Measurements from ENCODE around the gene SORCS2.

Gene SORCS2

DNA sequence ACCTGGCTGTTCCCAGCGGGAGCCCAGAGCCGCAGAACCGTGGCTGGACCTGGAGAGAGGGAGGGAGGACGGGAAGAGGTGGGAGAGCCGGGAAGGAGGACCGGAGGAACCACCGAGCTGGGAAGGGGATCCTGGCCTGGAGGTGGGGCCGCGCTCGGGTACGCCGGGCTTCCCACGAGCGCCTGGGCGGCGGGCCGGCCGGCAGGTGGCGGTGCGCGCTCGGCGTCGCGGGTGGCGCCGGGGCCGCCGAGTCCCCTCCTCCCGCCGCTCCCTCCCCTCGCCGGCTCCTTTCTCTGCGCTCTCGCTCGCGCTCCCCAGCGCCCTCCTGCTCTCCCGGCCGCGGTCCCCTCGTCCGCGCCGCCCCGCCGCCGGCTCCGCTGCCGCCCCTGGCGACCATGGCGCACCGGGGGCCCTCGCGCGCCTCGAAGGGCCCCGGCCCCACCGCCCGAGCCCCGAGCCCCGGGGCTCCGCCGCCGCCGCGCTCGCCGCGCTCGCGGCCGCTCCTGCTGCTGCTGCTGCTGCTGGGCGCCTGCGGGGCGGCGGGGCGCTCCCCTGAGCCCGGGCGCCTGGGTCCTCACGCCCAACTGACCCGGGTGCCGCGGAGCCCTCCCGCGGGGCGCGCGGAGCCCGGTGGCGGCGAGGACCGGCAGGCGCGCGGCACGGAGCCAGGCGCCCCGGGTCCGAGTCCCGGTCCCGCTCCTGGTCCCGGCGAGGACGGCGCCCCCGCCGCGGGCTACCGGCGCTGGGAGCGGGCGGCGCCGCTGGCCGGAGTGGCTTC, at the start of gene SORCS2:
TSS of gene SORCS2 (plus strand) at position 287 of the 778 bp plus-strand sequence.
- peak; percentile 72 for DNase-seq

GRCh38 chr4:7144374-7145290, 47.7 kb upstream of the SORCS2 start:
- peak; percentile 30 for DNase-seq

GRCh38 chr4:7145291-7145934, 46.9 kb upstream of the SORCS2 start:
- no peak for DNase-seq

- no peak for DNase-seq
Observed at GRCh38 chr4:7146059-7146785, 46.1 kb upstream of the SORCS2 start.

- DNase-seq = no peak
Observed at GRCh38 chr4:7146786-7147115, 45.6 kb upstream of the SORCS2 start.

- no peak for DNase-seq
Observed at GRCh38 chr4:7147261-7147660, 45.1 kb upstream of the SORCS2 start.

DNA sequence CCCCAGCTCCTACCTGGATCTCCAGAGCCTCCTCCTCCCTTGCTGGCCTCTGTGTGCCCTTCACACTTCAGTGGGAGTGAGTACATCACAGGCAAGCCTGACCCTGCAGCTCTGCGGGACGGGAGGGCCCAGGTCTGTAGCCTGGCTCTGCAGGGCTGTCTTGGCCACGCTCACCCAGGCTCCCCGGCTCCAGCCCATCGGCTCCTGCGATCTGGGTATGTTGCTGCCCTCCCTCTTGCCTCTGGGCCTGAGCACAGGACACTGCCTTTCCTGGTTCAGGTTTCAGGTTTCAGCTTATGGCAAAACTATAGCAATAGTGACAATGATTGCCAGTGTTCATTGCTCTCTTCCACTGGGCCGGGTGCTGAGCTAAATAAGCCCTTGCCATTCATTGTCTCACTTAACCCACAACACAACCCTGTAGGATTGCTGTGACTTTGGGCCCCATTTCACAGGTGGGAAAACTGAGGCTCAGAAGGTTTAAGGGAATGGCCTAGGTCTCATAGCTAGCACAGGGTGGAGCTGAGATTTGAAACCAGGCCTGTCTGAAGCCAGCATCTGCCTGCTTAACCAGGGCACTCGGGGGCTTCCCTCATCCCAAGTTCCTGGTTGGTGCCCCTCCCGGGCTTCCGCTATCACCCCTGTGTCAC, 44.6 kb upstream of the SORCS2 start:
- DNase-seq = no peak

GRCh38 chr4:7148337-7148736, 44.0 kb upstream of the SORCS2 start:
- no peak for DNase-seq

DNA sequence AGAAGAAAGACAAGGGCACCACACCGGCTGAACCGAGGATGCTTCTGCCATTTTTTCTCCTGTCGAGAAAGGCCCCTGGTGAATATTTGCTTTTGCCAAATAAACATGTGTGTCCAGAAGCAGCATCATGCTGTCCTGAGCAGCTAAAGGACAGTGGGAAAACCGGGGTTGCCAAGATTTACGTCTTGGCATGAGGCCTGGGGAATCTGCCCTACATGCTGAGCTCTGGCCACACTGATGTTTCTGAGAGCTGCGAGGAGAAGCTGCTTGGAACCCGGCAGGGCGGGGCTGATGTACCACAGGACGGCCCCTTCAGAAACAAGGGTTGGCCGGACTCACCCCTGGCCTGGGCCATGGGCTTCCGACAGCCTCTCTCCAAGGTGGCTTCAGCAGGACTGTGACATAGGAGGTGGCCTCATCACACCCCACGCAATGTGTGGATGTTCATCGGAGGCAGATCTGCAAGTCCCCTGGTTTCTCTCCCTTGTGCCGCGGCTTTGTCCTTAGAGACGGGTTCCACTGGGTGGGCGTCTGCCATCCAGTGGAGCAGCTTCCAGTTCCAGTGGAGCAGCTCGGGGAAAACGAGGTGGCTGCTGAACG, 42.2 kb upstream of the SORCS2 start:
- DNase-seq = no peak

GRCh38 chr4:7151668-7152227, 40.6 kb upstream of the SORCS2 start:
- no peak for DNase-seq

GRCh38 chr4:7153711-7154110, 38.6 kb upstream of the SORCS2 start:
- no peak for DNase-seq

GRCh38 chr4:7154351-7154981, 37.9 kb upstream of the SORCS2 start:
- DNase-seq = no peak

- peak; percentile 74 for DNase-seq
Observed at GRCh38 chr4:7155590-7156071, 36.7 kb upstream of the SORCS2 start.

DNA sequence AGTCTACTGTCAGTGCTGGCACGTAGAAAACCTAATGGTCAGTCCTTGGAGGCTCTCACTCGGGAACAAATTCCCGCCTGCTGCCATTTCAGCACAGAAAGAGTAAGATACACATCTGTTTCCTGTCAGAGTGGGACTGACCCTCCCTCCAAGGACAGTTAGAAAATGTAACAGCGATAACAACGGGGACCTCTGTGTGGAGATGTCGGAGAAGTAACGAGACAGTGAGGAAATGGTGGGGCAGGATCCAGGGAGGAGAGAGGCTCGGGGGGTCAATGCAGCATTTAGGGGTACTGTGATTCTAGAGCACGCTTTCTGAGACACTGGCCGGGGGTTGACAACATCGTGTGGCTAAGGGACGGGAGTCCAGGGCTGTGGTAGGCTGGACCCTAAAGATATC, 36.0 kb upstream of the SORCS2 start:
- DNase-seq = no peak

DNA sequence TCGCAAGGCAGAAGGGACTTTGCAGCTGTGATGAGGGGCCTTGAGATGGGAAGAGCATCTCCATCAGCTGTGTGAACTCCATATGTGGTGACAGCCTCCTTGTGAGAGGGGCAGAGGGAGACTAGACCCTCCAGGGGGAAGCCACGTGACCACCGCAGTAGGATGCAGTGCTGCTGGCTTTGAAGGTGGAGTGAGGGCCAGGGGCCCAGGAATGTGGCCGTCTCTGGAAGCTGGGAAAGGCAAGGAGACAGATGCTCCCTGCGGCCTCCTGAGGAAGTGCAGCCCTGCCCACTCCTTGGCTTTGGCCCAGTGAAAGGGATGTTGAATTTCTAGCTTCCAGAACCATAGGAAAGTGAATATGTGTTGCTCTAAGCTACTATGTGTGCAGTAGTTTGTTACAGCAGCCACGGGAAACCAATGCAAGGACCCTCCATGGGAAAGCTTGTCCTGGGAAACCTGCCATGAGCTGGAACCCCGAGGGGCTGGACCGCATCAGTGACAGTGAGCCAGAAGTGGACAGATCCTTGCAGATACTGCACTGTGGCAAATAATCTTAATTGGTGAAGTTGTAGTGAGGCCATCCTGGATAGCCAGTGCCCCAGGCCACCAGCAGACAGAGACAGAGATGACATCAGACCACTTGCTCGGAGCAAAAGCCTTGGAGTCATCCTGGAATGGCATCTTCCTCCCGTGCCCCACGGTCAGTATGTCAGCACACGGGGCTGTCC, 35.4 kb upstream of the SORCS2 start:
- DNase-seq = peak; percentile 44

DNA sequence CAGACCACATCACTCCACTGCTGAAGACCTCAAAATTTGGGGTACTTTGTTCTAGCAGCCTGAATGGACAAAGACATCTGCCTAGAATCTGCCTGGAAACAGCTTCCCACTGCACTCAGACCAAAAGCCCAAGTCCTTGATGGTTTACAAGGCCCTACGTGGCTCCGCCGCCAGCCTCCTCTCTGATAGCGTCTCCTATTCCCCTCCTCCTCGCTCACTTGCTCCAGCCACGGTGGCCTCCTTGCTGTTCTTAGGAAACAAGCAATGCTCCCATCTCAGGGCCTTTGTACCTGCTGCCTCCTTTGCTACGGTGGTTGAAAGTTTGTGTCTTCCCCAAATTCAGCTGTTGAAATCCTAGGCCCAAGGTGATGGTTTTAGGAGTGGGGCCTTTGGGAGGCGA, 34.7 kb upstream of the SORCS2 start:
- no peak for DNase-seq

DNA sequence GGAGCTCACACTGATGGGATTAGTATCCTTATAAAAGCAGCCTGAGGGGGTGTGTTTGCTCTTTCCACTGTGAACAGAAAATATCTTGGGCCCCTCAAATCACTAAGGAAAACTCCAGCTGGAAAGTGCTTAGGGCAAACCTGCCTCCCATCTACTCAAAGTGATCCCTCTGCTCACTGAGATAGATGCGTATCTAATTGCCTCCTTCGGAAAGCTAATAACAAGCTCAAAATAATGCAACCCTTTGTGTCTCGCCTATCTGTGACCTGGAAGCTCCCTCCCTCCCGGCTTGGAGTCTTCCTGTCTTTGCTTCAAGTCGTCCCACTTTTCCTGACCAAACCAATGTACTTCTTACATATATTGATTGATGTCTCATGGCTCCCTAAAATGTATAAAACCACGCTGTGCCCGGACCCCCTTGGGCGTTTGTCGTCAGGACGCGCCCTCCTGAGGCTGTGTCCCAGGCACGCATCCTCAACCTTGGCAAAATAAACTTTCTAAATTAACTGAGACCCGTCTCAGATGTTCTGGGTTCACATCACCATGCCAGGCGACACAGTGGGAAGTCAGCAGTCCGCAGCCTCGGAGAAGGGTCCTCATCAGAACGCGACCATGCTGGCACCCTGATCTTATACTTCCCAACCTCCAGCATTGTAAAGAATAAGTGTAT, 34.1 kb upstream of the SORCS2 start:
- no peak for DNase-seq

DNA sequence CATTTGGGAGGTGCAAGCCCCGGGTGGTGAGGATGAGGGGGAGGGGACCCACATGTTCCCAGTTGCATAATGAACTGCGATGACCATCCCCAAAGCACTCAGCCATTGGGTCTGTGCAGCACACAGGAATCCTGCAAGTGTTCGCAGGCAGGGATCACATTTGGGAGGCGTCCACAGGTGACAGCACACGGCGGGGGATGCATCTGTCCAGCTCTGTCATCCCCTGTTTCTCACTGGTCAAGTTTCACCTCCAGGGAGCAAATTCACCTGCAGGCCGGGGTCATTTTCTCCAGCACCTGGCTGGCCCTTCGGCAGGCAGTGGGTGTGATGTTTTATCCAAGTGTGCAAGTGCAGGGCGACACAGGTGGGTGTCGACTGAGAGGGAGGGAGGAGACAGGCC, 33.3 kb upstream of the SORCS2 start:
- no peak for DNase-seq

DNA sequence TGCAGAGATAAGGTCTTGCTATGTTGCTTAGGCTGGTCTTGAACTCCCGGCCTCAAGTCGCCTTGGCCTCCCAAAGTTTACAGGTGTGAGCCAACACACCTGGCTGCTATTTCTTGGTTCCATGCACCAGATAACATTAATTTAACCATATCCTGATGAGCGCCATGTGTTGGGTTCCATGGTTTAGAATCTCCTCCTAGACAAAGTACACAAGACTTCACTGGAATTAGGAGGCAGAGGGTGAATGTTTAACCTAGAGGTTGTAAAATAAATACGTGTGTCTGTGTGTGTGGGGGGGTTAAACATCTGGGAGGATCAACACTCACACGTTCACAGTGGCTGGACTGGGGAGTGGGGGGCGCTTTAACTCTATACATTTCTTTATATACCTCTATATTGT, 32.4 kb upstream of the SORCS2 start:
- DNase-seq = no peak

DNA sequence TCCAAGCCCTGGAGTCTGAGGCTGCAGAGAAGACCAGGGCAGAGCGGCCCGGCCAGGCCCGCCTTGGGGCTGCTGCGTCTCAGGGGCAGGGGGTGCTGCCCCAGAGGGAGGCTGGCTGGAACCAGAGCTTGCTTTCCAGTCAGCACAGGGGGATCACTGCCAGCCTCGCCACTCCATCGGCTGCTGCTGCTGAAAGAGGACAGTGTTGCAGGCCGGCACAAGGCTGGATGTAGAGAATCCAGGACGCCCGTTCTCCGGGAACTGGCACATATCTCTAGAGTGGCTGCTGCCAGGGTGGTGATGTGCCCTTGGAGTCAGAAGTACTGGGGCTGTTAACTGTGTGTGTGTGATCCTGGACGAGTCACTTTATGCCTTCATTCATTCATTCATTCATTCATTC, 31.9 kb upstream of the SORCS2 start:
- DNase-seq = no peak

Data from fibroblast of skin of right biceps (primary cell).